NCI-H345 treated with DMSO at 0.1 percent for 48 hours (cell line): Measurements from ENCODE around the gene NID1.
"Not testable (repeated sequence)": the region's sequence is repeated elsewhere in the genome, so short reads cannot be mapped to it uniquely, and the experiment has no call there.

Source experiments
- DNase-seq: peaks from one replicate; lab custom pipeline; 2025; ENCODE audit not compliant: unreplicated experiment; lab: John Stamatoyannopoulos, UW

Gene NID1

GRCh38 chr1:236002025-236002390 is 62.9 kb downstream of the NID1 start:
- DNase-seq: no peak

GRCh38 chr1:236000781-236001180 is 64.1 kb downstream of the NID1 start:
- no peak for DNase-seq

GRCh38 chr1:235999259-235999925 is 65.5 kb downstream of the NID1 start:
- DNase-seq: no peak

- DNase-seq: no peak
Measured at GRCh38 chr1:235998812-235999211, 66.1 kb downstream of the NID1 start.

- no peak for DNase-seq
Measured at GRCh38 chr1:235997931-235998330, 67.0 kb downstream of the NID1 start.

GRCh38 chr1:235997049-235997448 is 67.8 kb downstream of the NID1 start:
- DNase-seq: no peak

GRCh38 chr1:235996048-235996785 is 68.7 kb downstream of the NID1 start:
- peak; percentile 79 for DNase-seq

GRCh38 chr1:235995511-235995910 is 69.4 kb downstream of the NID1 start:
- no peak for DNase-seq

- DNase-seq: no peak
Measured at GRCh38 chr1:235993652-235994051, 71.2 kb downstream of the NID1 start.

- DNase-seq: no peak
Measured at GRCh38 chr1:235992868-235993267, 72.0 kb downstream of the NID1 start.

GRCh38 chr1:235992346-235992745 is 72.5 kb downstream of the NID1 start:
- DNase-seq: no peak

- no peak for DNase-seq
Measured at GRCh38 chr1:235990330-235990795, 74.5 kb downstream of the NID1 start.

- no peak for DNase-seq
Measured at GRCh38 chr1:235989105-235989504, 75.8 kb downstream of the NID1 start.

GRCh38 chr1:235986869-235987268 is 78.0 kb downstream of the NID1 start:
- DNase-seq: no peak

- DNase-seq: no peak
Measured at GRCh38 chr1:235984041-235984825, 80.7 kb downstream of the NID1 start.

GRCh38 chr1:235980976-235981375 is 83.9 kb downstream of the NID1 start:
- DNase-seq: no peak

- no peak for DNase-seq
Measured at GRCh38 chr1:235979716-235980333, 85.1 kb downstream of the NID1 start.

- no peak for DNase-seq
Measured at GRCh38 chr1:235979176-235979575, 85.7 kb downstream of the NID1 start.

GRCh38 chr1:235976490-235976889 is 88.4 kb downstream of the NID1 start:
- DNase-seq: no peak

GRCh38 chr1:235974616-235975015 is 90.3 kb downstream of the NID1 start:
- DNase-seq: no peak

GRCh38 chr1:235972691-235973090 is 92.2 kb downstream of the NID1 start:
- DNase-seq: not testable (repeated sequence)
